HG03159 (cell line): ENCODE results near the gene DUSP14.
A peak's percentile ranks its signal among the peaks of the same experiment; 100 is the strongest.
"Not testable (repeated sequence)": the region's sequence is repeated elsewhere in the genome, so short reads cannot be mapped to it uniquely, and the experiment has no call there.

Experiments used
- ATAC-seq: cut with Tn5 transposase; IDR thresholded peaks from one replicate; pipeline ENCODE4 v1.9.1; 2021; ENCODE audit warnings: mild to moderate bottlenecking, moderate library complexity; ENCODE audit not compliant: unreplicated experiment

The DUSP14 gene

DNA sequence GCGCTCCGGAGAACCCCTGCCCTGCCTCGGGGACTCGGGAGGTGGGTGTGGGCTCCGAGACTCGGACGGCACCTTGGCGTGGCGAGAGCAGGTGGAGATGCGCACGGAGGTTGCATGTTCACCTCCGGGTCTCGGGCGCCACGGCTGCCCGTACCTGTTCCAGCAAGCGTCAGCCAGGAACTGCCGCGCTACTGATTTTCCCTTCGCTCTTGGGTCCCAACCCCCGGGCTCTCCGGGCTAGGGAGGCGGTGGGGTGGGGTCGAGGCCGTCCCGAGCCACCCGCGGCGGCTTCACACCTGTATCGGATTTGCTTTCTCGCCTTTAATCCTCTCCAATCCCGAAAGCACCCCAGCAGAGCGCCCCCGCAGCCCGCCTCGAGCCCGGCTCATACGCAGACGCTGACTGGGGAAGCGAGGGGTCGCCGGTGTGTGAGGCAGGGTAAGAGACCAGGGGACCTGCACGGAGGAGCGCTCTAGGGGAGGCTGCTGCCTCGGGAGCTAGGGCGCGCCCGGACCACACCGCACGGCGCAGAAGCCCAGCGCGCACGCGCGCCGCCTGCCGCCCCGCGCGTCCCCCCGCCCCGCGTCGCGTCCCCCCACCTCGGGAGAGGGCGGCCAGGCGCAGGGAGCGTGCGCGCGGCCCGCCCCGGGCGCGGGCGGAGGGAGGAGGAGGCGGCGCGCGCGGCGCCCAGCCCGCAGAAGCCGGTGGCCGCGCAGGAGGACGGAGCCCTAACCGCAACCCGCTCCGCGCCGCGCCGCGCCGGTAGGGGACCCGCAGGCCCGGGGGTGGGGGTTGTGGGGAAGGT lies at the start of gene DUSP14:
DUSP14 (plus strand) TSS at position 695 of the 805 bp plus-strand sequence. CDS start 22,382 bp downstream, outside the sequence.
- peak; percentile 55 for ATAC-seq

DNA sequence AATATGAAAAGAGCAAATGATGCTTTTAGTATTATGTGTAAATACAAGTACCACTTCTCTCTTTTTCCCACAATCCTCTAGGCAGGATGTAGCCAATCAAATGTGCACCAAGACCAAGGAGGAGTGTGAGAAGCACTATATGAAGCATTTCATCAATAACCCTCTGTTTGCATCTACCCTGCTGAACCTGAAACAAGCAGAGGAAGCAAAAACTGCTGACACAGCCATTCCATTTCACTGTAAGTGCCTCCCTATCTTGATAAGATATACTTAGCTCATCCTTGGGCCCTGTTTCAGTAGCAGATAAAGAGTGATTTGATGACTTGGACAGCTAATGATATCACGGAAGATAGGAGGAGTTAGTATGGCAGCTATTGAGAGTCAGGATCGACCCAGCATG lies 49.3 kb upstream of the DUSP14 start:
- ATAC-seq = no peak

GRCh38 chr17:37441369-37442014 lies 48.2 kb upstream of the DUSP14 start:
- not testable (repeated sequence) for ATAC-seq

- ATAC-seq = no peak
Observed at GRCh38 chr17:37446027-37446426, 43.7 kb upstream of the DUSP14 start.

DNA sequence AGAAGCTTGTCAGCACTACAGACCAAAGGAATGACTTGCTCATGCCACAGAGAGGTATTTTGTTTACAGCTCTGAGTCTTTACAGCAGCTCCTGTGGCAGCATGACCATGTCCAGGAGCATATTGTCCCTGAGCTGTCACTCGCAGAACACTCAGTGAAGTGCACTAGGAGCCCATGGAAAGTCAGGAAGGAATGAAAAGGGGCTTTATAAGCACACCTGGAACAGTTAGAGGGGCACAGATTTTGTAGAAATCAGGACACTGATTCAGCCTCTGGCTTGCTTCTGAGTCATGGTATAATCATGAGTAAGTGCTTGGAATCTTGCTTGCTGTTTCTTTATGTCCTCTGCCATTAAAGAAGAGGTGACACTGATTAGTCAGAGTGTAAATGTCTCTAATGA lies 42.0 kb upstream of the DUSP14 start:
- ATAC-seq = no peak

DNA sequence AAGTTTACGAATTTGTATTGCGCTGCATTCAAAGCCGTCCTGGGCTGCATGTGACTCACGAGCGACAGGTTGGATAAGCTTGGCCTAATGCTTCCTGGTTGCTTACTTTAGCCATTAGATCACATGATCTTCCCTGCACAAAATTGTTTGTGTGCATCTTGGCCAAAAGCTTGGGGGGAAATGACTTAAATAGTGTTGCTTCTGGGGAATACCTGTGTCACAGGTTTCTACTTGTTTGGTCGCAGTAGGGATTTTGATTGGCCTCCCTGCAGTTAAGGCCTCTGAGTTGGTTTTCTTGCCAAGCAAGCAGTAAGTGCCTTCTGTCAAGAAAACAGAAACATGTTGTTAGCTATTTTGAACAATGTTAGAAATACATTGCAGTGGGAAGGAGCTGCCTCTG lies 39.6 kb upstream of the DUSP14 start:
- ATAC-seq = no peak

DNA sequence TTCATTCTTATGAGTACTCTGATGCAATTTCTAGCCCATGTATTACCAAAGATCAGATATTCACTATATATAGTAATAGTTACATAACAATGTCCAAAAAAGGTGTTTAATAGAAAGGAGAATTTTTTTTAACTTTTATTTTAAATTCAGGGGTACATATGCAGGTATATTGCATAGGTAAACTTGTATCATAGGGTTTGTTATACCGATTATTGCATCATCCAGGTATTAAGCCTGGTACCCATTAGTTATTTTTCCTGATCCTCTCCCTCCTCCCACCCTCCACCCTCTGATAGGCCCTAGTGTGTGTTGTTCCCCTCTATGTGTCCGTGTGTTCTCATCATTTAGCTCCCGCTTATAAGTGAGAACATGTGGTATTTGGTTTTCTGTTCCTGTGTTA lies 31.9 kb upstream of the DUSP14 start:
- not testable (repeated sequence) for ATAC-seq

GRCh38 chr17:37458805-37459204 lies 30.9 kb upstream of the DUSP14 start:
- no peak for ATAC-seq

- no peak for ATAC-seq
Observed at GRCh38 chr17:37461668-37462067, 28.0 kb upstream of the DUSP14 start.

DNA sequence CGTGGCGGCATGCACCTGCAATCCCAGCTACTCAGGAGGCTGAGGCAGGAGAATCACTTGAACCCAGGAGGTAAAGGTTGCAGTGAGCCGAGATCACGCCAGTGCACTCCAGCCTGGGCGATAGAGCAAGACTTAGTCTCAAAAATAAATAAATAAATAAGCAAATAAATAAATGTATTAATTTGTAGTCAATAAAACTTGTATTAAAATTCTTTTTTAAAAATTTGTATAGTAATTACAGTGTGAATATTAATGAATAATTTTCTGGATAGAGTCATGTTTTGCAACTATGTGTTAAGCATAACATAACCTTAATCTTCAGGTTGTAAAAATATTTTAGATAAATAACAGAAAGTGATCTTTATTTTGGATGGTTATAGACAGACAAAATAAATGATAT lies 27.2 kb upstream of the DUSP14 start:
- ATAC-seq = no peak

DNA sequence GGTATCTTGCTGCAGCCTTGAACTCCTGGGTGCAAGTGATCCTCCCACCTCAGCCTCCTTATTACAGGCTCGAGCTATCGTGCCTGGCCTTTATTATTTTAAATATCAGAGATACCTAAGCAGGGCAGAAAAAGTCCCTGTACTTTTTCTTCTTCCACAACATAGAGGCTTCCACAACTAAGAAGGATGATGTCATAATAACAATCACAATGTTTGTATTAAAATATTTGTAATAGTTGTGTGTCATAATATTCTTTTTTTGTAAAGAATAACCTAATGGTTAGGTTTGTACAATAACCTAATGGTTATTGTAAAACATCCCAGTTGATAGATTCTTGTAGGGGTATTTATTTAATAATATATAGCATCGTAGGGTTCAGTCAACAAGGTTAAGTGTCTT lies 26.7 kb upstream of the DUSP14 start:
- no peak for ATAC-seq

DNA sequence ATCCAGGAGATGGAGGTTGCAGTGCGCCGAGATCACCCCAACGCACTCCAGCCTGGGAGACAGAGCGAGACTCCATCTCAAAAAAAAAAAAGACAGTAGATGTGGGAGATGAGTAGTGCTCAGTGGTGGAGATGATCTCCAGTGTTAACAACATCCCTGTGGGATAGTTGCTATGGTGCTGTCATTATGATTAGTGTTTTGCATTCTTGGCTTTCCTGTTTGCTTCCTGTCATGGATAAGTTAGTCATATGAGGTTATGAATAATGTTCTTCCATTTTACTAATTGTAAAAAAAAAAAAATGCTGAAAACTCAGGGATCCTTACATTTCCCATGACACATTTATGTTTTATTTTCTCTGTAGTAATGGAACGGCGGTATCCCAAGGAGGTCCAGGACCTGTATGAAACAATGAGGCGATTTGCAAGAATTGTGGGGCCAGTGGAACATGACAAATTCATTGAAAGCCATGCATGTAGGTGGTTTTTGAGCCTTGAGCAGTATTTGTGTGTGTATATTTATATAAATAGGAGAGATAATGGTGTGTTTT lies 24.5 kb upstream of the DUSP14 start:
- ATAC-seq = no peak

- ATAC-seq = no peak
Observed at GRCh38 chr17:37466471-37466870, 23.2 kb upstream of the DUSP14 start.

DNA sequence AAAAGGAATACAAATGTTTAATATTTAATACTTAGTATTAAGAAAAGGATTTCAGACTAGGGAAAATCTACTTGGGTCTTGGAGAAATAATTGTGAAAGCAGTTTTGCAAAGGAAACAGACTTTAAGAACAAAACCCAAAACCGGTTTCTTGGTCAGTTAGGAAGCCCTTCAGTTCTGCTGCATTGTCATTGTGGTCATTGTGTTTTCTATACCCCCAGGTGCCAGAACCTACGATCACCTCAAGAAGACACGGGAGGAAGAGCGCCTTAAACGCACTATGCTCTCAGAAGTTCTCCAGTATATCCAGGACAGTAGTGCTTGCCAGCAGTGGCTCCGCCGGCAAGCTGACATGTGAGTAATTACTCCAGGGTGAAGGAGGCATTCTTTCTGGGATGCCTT lies 19.5 kb upstream of the DUSP14 start:
- ATAC-seq = no peak

DNA sequence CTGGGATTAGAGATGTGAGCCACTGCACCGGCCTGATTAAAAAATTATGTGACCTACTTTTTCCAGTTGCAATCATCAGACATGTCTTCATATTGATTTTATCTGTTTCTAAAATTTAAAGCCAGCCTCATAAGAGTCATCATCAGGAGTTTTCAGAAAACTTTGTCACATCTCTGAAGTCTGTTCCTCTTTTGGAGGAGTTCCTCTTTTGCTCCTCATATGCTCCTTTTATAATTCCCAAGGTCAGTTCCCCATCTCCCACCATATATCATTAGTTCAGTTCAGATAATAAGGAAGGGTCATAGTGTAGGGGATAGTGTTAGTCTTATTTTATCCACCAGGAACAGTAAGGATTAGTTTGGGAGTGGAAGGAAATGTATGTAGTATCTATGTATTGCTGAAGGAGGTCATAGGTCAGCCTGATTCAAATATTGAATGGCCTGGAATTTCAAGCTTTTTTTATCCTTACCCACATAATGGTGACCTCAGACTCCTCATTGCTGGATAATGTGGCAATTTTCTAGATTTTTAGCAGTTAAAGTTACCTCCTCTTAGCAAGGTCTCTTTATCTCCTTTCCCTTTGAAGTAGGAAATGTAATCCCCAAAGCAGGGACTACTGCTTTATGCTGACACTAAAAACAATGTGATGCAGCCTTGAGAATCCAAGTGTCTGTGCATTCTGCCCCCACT lies 13.8 kb upstream of the DUSP14 start:
- ATAC-seq = no peak

DNA sequence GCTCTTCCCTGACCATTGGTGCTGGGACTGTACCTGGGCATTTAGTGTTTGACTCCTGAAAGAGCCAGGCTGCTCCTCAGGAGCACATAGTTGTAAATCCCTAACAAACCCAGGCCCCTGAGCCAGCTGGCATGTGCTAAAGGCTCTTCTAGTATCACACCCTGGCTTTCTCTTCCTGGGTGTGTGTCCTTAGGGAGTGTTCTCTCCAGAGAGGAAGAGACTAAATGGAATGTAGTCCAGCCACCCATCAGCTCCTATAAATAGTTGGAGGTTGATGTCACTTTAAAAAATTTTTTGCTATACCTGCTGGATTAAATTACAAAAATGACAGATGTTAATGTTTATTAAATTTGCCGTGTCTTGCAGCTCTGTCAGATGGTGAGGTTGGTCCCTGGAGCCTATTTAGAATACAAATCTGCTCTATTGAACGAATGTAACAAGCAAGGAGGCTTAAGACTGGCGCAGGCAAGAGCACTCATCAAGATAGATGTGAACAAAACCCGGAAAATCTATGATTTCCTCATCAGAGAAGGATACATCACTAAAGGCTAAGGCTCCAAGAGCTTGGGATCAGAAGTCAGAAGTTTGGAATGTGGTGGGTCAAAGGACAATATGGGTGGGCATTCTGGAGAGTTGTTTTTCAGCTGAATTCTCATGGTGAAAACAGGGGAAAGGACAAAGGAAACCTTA lies 13.1 kb upstream of the DUSP14 start:
- no peak for ATAC-seq

DNA sequence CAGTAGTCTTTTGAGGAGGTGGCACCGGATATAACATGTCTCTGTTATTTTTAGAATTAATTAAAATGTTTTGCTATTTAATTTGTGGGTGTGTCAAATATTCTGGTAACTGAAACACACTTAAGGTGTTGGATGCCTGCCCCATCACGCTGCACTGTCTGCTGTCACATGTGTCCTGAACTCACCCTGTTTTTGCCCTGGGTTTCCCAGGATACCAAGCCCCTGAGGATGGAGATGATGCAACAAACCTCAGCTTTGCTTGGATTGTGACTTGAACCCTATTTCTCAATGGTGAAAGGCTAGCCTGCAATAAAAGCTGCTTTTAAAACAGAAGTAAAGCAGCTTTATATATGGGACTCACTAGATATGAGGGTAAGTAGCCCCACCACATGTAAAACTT lies 11.5 kb upstream of the DUSP14 start:
- no peak for ATAC-seq

DNA sequence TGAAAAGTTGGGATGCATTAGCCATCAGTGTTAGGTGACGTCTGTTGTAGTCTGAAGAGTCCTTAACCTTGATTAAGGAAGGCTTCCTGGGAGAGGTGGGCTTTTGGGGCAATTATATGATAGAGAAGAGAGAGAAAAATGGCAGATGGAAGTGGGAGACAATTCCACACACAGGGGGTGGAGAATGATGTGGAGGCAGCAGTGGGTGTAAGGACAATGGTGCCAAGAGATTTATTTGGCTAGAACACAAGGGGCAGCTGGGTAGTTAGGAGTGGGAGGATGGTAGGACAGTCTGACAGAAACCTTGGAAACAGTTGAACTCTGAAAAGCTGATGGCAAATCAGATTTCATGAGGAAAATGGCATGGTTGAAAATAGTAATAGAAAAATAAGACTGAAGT lies 10.7 kb upstream of the DUSP14 start:
- no peak for ATAC-seq

DNA sequence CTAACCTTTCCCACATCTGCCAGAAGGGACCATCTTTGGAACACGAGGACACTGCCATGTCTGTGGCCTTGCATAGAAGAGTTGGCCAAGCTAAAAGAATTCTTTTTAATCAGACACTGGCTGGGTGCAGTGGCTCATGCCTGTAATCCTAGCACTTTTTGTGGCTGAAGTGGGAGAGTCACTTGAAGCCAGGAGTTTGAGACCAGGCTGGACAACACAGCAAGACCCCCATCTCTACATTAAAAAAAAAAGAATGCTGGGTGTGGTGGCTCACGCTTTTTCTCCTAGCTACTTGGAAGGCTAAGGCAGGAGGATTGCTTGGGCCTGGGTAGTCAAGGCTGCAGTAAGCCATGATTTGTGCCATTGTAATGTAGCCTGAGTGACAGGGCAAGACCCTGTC lies 9.3 kb upstream of the DUSP14 start:
- ATAC-seq = no peak

- no peak for ATAC-seq
Observed at GRCh38 chr17:37481001-37481665, 8.6 kb upstream of the DUSP14 start.
